HepG2 (cell line): ENCODE results near the gene ZNF79. TPM values are rescaled to one million over a fixed set of nuclear protein-coding genes. Genes with fewer than 3 reads are reported as not detected.
A peak's percentile ranks its signal among the peaks of the same experiment; 100 is the strongest.

Experiments
- ARNT2 ChIP-seq: sonication (generic); formaldehyde crosslinking; IDR thresholded peaks from 2 replicates; pipeline ENCODE4 v1.8.0; 2022; ENCODE audit warnings: mild to moderate bottlenecking, low read depth, missing genetic modification reagents, moderate library complexity
- CEBPG ChIP-seq: IDR thresholded peaks from 2 replicates; pipeline ENCODE4 v1.6.1; 2016
- ESRRA ChIP-seq: sonication (generic); formaldehyde crosslinking; IDR thresholded peaks from 2 replicates; pipeline ENCODE4 v1.5.1; 2020; ENCODE audit warnings: mild to moderate bottlenecking, low read depth, missing genetic modification reagents
- GZF1 ChIP-seq: sonication (generic); formaldehyde crosslinking; IDR thresholded peaks from 2 replicates; pipeline ENCODE4 v1.5.1; 2020; ENCODE audit warnings: mild to moderate bottlenecking, missing genetic modification reagents
- HDAC2 ChIP-seq: sonication (generic); formaldehyde crosslinking; IDR thresholded peaks from 2 replicates; pipeline ENCODE4 v1.4.0; 2020; ENCODE audit warnings: missing genetic modification reagents
- HDAC6 ChIP-seq: fragments of 200-600 bp; sonication (generic); IDR thresholded peaks from 2 replicates; pipeline ENCODE4 v1.7.0; 2017; ENCODE audit warnings: mild to moderate bottlenecking, antibody characterized with exemption, low read length, low read depth
- HNF4G ChIP-seq, 2 experiments: sonication (generic) in 1 of 2; formaldehyde crosslinking in 1 of 2; IDR thresholded peaks; 2 replicates each; pipeline versions ENCODE4 v1.4.0 to v1.6.1; 2011 to 2020; ENCODE audit warnings: borderline replicate concordance in 2 of 2, low read depth in 2 of 2, mild to moderate bottlenecking in 2 of 2, low read length in 1 of 2, missing genetic modification reagents in 1 of 2, moderate library complexity in 1 of 2
- KLF13 ChIP-seq: sonication (generic); formaldehyde crosslinking; IDR thresholded peaks from 2 replicates; pipeline ENCODE4 v1.4.0; 2020; ENCODE audit warnings: mild to moderate bottlenecking, missing genetic modification reagents
- MAX ChIP-seq: IDR thresholded peaks from 2 replicates; pipeline ENCODE4 v1.6.1; 2012; ENCODE audit warnings: inconsistent platforms
- NCOA1 ChIP-seq: sonication (generic); formaldehyde crosslinking; IDR thresholded peaks from 2 replicates; pipeline ENCODE4 v1.9.0; 2021; ENCODE audit warnings: missing genetic modification reagents
- NR2F6 ChIP-seq, 2 experiments: IDR thresholded peaks; 2 replicates each; pipeline ENCODE4 v1.6.1; 2016; ENCODE audit warnings: antibody characterized with exemption in 1 of 2, mild to moderate bottlenecking in 1 of 2
- RAD21 ChIP-seq: fragments of 450-650 bp; formaldehyde crosslinking; IDR thresholded peaks from 2 replicates; pipeline ENCODE4 v1.5.0; 2020; ENCODE audit warnings: mild to moderate bottlenecking
- SMARCE1 ChIP-seq: fragments of 450-650 bp; IDR thresholded peaks from 2 replicates; pipeline ENCODE4 v1.6.1; 2017; ENCODE audit warnings: borderline replicate concordance
- TERF1 ChIP-seq: sonication (generic); formaldehyde crosslinking; IDR thresholded peaks from 2 replicates; pipeline ENCODE4 v1.8.0; 2022; ENCODE audit warnings: mild to moderate bottlenecking, missing genetic modification reagents, moderate library complexity
- USF2 ChIP-seq, 2 experiments: sonication (generic) in 1 of 2; formaldehyde crosslinking in 1 of 2; IDR thresholded peaks; 2 replicates each; pipeline versions ENCODE4 v1.5.1 to v1.6.1; 2011 to 2020; ENCODE audit warnings: borderline replicate concordance in 1 of 2, low read depth in 1 of 2, low read length in 1 of 2, mild to moderate bottlenecking in 1 of 2, missing genetic modification reagents in 1 of 2, moderate library complexity in 1 of 2
- ZBTB34 ChIP-seq: sonication (generic); formaldehyde crosslinking; IDR thresholded peaks from 2 replicates; pipeline ENCODE4 v1.8.0; 2022; ENCODE audit warnings: mild to moderate bottlenecking, missing genetic modification reagents
- ZBTB38 ChIP-seq: sonication (generic); formaldehyde crosslinking; IDR thresholded peaks from 2 replicates; pipeline ENCODE4 v1.5.1; 2020; ENCODE audit warnings: mild to moderate bottlenecking, missing genetic modification reagents
- ZFAT ChIP-seq: sonication (generic); formaldehyde crosslinking; conservative IDR thresholded peaks from 2 replicates; pipeline ENCODE4 v1.8.1; 2023; ENCODE audit warnings: missing genetic modification reagents, inconsistent platforms
- ZFYVE20 ChIP-seq: sonication (generic); formaldehyde crosslinking; IDR thresholded peaks from 2 replicates; pipeline ENCODE4 v1.8.0; 2023; ENCODE audit warnings: low read depth, mild to moderate bottlenecking, moderate library complexity, missing genetic modification reagents, borderline replicate concordance
- ZNF687 ChIP-seq: sonication (generic); formaldehyde crosslinking; IDR thresholded peaks from 2 replicates; pipeline ENCODE4 v1.5.1; 2020; ENCODE audit warnings: mild to moderate bottlenecking, missing genetic modification reagents, moderate library complexity
- ZNF737 ChIP-seq: sonication (generic); formaldehyde crosslinking; IDR thresholded peaks from 2 replicates; pipeline ENCODE4 v1.5.0; 2020; ENCODE audit warnings: missing genetic modification reagents, mild to moderate bottlenecking, borderline replicate concordance
- polyA plus RNA-seq, 8 experiments: library from polyadenylated mRNA; depleted of rRNA in 3 of 8; stranded (reverse) in 7 of 8; unstranded in 1 of 8; fragments of >200 nt; fragmentation: Illumina TruSeq in 4 of 8; extraction: Trizol in 4 of 8; gene quantifications; 2 replicates each; pipeline versions ENCODE4 v1.2.1 to v1.2.3, GENCODE V29; 2011 to 2016; ENCODE audit warnings: low read depth in 4 of 8, missing spikeins in 1 of 8, mixed read lengths in 1 of 8; ENCODE audit not compliant: insufficient read depth in 1 of 8
- total RNA-seq, 5 experiments: library from RNA; depleted of rRNA; stranded (reverse); fragments of >200 nt; fragmentation: Illumina TruSeq; extraction: Trizol; gene quantifications; 2 replicates each; pipeline ENCODE4 v1.2.3, GENCODE V29; 2016; ENCODE audit warnings: low read depth in 1 of 5

Gene ZNF79
- total and polyA plus RNA-seq, 2 of the 13 experiments (the other 11 are each of a cell fraction or from before 2014, with no cell fraction given): 3.7 to 8.1 TPM

GRCh38 chr9:127421057-127421456 lies 3.1 kb upstream of the ZNF79 start (continued):
- no peak for TF ChIP-seq ZFYVE20
- TF ChIP-seq NCOA1 (CRISPR knock-in tag): no peak
- no peak for TF ChIP-seq USF2 (IDR thresholded peaks at IDR 0.05; ENCODE audit: low read depth, low read length)
- no peak for TF ChIP-seq USF2 (CRISPR knock-in tag; IDR thresholded peaks at IDR 0.05; ENCODE audit: borderline replicate concordance)
- TF ChIP-seq MAX: 0 out of 2 replicates have a peak, but pooled peaks have one; percentile 35
- TF ChIP-seq ZBTB38 (CRISPR knock-in tag): peak; percentile 80
- TF ChIP-seq ZBTB34: no peak
- TF ChIP-seq ZFAT: no peak
- no peak for TF ChIP-seq TERF1 (CRISPR knock-in tag)
- TF ChIP-seq HNF4G (IDR thresholded peaks at IDR 0.05; ENCODE audit: borderline replicate concordance, low read depth, low read length): peak; percentile 83
- TF ChIP-seq HNF4G (CRISPR knock-in tag; IDR thresholded peaks at IDR 0.05; ENCODE audit: borderline replicate concordance, low read depth): no peak
- TF ChIP-seq ZNF737 (CRISPR knock-in tag): no peak
- no peak for TF ChIP-seq KLF13
- no peak for TF ChIP-seq HDAC2 (CRISPR knock-in tag)
- TF ChIP-seq ARNT2 (CRISPR knock-in tag): no peak
- TF ChIP-seq ESRRA (CRISPR knock-in tag): peak; percentile 82; the same call in 1 of the 2 replicates
- TF ChIP-seq RAD21: no peak
- TF ChIP-seq NR2F6 (IDR thresholded peaks at IDR 0.05): peak; percentile 41; the same call in 1 of the 2 replicates
- 0 out of 2 replicates have a peak, but pooled peaks have one; percentile 19 for TF ChIP-seq NR2F6 (CRISPR knock-in tag; IDR thresholded peaks at IDR 0.05)
- peak; percentile 55 for TF ChIP-seq ZNF687
- TF ChIP-seq CEBPG (CRISPR knock-in tag): no peak
- TF ChIP-seq GZF1 (CRISPR knock-in tag): no peak
- no peak for TF ChIP-seq HDAC6
- TF ChIP-seq SMARCE1: no peak
